ACHN (cell line): ENCODE measurements around the gene SND1.

Source experiments
- DNase-seq: peaks from one replicate; pipeline ENCODE4 v3.0.0-alpha.2; 2015
- in situ Hi-C: cut with HindIII; loops from 2 replicates; pipeline ENCODE4 v1.10.0; 2017; ENCODE audit warnings: low sequenced_read_pairs, low pct_ligation_motif_present, low pct_unique_long_range_greater_than_20kb

The SND1 gene

GRCh38 chr7:127751490-127752448 is 99.8 kb downstream of the SND1 start:
- DNase-seq, result peak; percentile 27
- in situ Hi-C loops, result no loop called here

- in situ Hi-C loops, result no loop called here
These were observed 100.8 kb downstream of the SND1 start for GRCh38 chr7:127752829-127753228.

GRCh38 chr7:127754457-127754856 is 102.5 kb downstream of the SND1 start:
- DNase-seq, result no peak
- in situ Hi-C loops, result no loop called here

More at GRCh38 chr7:127752829-127753228, 100.8 kb downstream of the SND1 start:
- DNase-seq, result no peak

GRCh38 chr7:127755521-127755920 is 103.5 kb downstream of the SND1 start:
- in situ Hi-C loops, result no loop called here
- DNase-seq, result no peak

GRCh38 chr7:127755965-127756364 is 104.0 kb downstream of the SND1 start:
- in situ Hi-C loops, result no loop called here
- no peak for DNase-seq

GRCh38 chr7:127758105-127758504 is 106.1 kb downstream of the SND1 start:
- in situ Hi-C loops, result no loop called here
- DNase-seq, result no peak

GRCh38 chr7:127758845-127759244 is 106.9 kb downstream of the SND1 start:
- DNase-seq, result no peak
- in situ Hi-C loops, result no loop called here

- in situ Hi-C loops, result no loop called here
- DNase-seq, result peak; percentile 46
These were observed 108.0 kb downstream of the SND1 start for GRCh38 chr7:127759945-127760421.

GRCh38 chr7:127760436-127761031 is 108.5 kb downstream of the SND1 start:
- peak; percentile 25 for DNase-seq
- in situ Hi-C loops, result no loop called here

GRCh38 chr7:127761196-127761595 is 109.2 kb downstream of the SND1 start:
- no peak for DNase-seq
- in situ Hi-C loops, result no loop called here

- in situ Hi-C loops, result no loop called here
These were observed 112.7 kb downstream of the SND1 start for GRCh38 chr7:127764681-127765080.

GRCh38 chr7:127765150-127765549 is 113.2 kb downstream of the SND1 start:
- in situ Hi-C loops, result no loop called here
- DNase-seq, result no peak

More at GRCh38 chr7:127764681-127765080, 112.7 kb downstream of the SND1 start:
- no peak for DNase-seq

GRCh38 chr7:127766831-127767459 is 115.0 kb downstream of the SND1 start:
- in situ Hi-C loops, result no loop called here
- DNase-seq, result no peak

- DNase-seq, result no peak
- in situ Hi-C loops, result no loop called here
These were observed 116.2 kb downstream of the SND1 start for GRCh38 chr7:127768241-127768640.

- DNase-seq, result no peak
- in situ Hi-C loops, result no loop called here
These were observed 117.1 kb downstream of the SND1 start for GRCh38 chr7:127769137-127769536.

GRCh38 chr7:127769696-127770400 is 117.9 kb downstream of the SND1 start:
- peak; percentile 50 for DNase-seq
- in situ Hi-C loops, result no loop called here

GRCh38 chr7:127770885-127771284 is 118.9 kb downstream of the SND1 start:
- in situ Hi-C loops, result no loop called here
- no peak for DNase-seq

- in situ Hi-C loops, result no loop called here
- no peak for DNase-seq
These were observed 119.7 kb downstream of the SND1 start for GRCh38 chr7:127771707-127772106.
